ENCODE measurements around the gene DTX4.
"Not testable (repeated sequence)": the region's sequence is repeated elsewhere in the genome, so short reads cannot be mapped to it uniquely, and the experiment has no call there.

DTX4 gene

GRCh38 chr11:59171508-59172322 is at the start of gene DTX4:
TSS of gene DTX4 (plus strand) at chr11:59172132. CDS start at chr11:59172596, 464 bp downstream.
- peak; percentile 91 for DNase-seq (ENCODE audit: low spot score)

- DNase-seq (ENCODE audit: low spot score), result peak; percentile 62
Observed at GRCh38 chr11:59135648-59136461, 36.1 kb upstream of the DTX4 start.

- DNase-seq (ENCODE audit: low spot score), result not testable (repeated sequence)
Observed at GRCh38 chr11:59136551-59136950, 35.4 kb upstream of the DTX4 start.

GRCh38 chr11:59137190-59137589 is 34.7 kb upstream of the DTX4 start:
- no peak for DNase-seq (ENCODE audit: low spot score)

- DNase-seq (ENCODE audit: low spot score), result no peak
Observed at GRCh38 chr11:59138643-59139042, 33.3 kb upstream of the DTX4 start.

GRCh38 chr11:59141191-59141590 is 30.7 kb upstream of the DTX4 start:
- no peak for DNase-seq (ENCODE audit: low spot score)

- no peak for DNase-seq (ENCODE audit: low spot score)
Observed at GRCh38 chr11:59141673-59142460, 30.1 kb upstream of the DTX4 start.

GRCh38 chr11:59142530-59143507 is 29.1 kb upstream of the DTX4 start, which contains the start of gene FAM111A:
TSS of gene FAM111A (plus strand) at chr11:59142856. CDS start at chr11:59148873, 6,017 bp downstream.
- peak; percentile 73 for DNase-seq (ENCODE audit: low spot score)

GRCh38 chr11:59144096-59144495 is 27.8 kb upstream of the DTX4 start:
- peak; percentile 35 for DNase-seq (ENCODE audit: low spot score)

- DNase-seq (ENCODE audit: low spot score), result peak; percentile 77
Observed at GRCh38 chr11:59144579-59145345, 27.2 kb upstream of the DTX4 start.

- peak; percentile 48 for DNase-seq (ENCODE audit: low spot score)
Observed at GRCh38 chr11:59145534-59145933, 26.4 kb upstream of the DTX4 start.

- no peak for DNase-seq (ENCODE audit: low spot score)
Observed at GRCh38 chr11:59151761-59152160, 20.2 kb upstream of the DTX4 start.

GRCh38 chr11:59152312-59152951 is 19.5 kb upstream of the DTX4 start:
- DNase-seq (ENCODE audit: low spot score), result no peak

GRCh38 chr11:59154610-59155009 is 17.3 kb upstream of the DTX4 start:
- no peak for DNase-seq (ENCODE audit: low spot score)

- DNase-seq (ENCODE audit: low spot score), result no peak
Observed at GRCh38 chr11:59157433-59157832, 14.5 kb upstream of the DTX4 start.

GRCh38 chr11:59158206-59159068 is 13.5 kb upstream of the DTX4 start:
- peak; percentile 85 for DNase-seq (ENCODE audit: low spot score)

- DNase-seq (ENCODE audit: low spot score), result no peak
Observed at GRCh38 chr11:59164028-59164427, 7.9 kb upstream of the DTX4 start.

GRCh38 chr11:59172345-59173079 is 580 bp downstream of the DTX4 start:
- no peak for DNase-seq (ENCODE audit: low spot score)
